ENCODE data around the gene RFNG. TPM values are rescaled to one million over a fixed set of nuclear protein-coding genes. Genes with fewer than 3 reads are reported as not detected.
A peak's percentile ranks its signal among the peaks of the same experiment; 100 is the strongest.

Gene RFNG
- total RNA-seq, 4 donors from 2014 or later = 46.0 to 61.0 (median 50.8) TPM

- 4% methylated on average over 10 of the region's 10 CpGs for WGBS
- Histone ChIP-seq H3K9me3 (no peaks in the 10 kb centered on the region), H3K27ac (peak overlapping the region; percentile 94), H3K4me1 (peaks cover 22% of the 10 kb centered on the region), H3K4me3 (peak overlapping the region; percentile 69), H3K36me3 (no peaks in the 10 kb centered on the region), H3K27me3 (no peaks in the 10 kb centered on the region)
- TF ChIP-seq POLR2A (IDR thresholded peaks at IDR 0.05) (no peak), POLR2AphosphoS5 (IDR thresholded peaks at IDR 0.05) (no peak), CTCF (IDR thresholded peaks at IDR 0.05) (no peak), EP300 (IDR thresholded peaks at IDR 0.05) (no peak)
- DNase-seq (ENCODE audit: low spot score in 2 of 2) = no peak
These were observed 13.8 kb downstream of the RFNG start for GRCh38 chr17:82037889-82038195.

- H3K27me3 ChIP-seq = peaks cover 4% of the 10 kb centered on the region
- peaks cover 28% of the 10 kb centered on the region for H3K4me1 ChIP-seq
- DNase-seq (ENCODE audit: low spot score in 2 of 2) = peak; percentile 98 to 100
- no peaks in the 10 kb centered on the region for H3K36me3 ChIP-seq
- TF ChIP-seq POLR2A (IDR thresholded peaks at IDR 0.05) = peak; percentile 56 to 92
- peak; percentile 54 to 83 for TF ChIP-seq CTCF (IDR thresholded peaks at IDR 0.05)
- peak in 2 of 3 donors; percentile 68 to 92 for TF ChIP-seq POLR2AphosphoS5 (IDR thresholded peaks at IDR 0.05)
- no peak for TF ChIP-seq EP300 (IDR thresholded peaks at IDR 0.05)
- no peaks in the 10 kb centered on the region for H3K9me3 ChIP-seq
- H3K4me3 ChIP-seq = peak within 1 kb of the TSS; percentile 69
- H3K27ac ChIP-seq = peak within 1 kb of the TSS; percentile 94
- 0% methylated on average over 9 of the region's 92 CpGs for WGBS
These were observed 14.3 kb downstream of the RFNG start, which contains the start of gene DCXR for GRCh38 chr17:82037092-82037888. DCXR (minus strand) TSS chr17:82037697; CDS start chr17:82037682, 15 bp downstream.

- H3K9me3 ChIP-seq = no peaks in the 10 kb centered on the region
- H3K27me3 ChIP-seq = peaks cover 7% of the 10 kb centered on the region
- peak overlapping the region; percentile 69 for H3K4me3 ChIP-seq
- H3K27ac ChIP-seq = peak overlapping the region; percentile 94
- TF ChIP-seq POLR2AphosphoS5 (IDR thresholded peaks at IDR 0.05) (no peak), CTCF (IDR thresholded peaks at IDR 0.05) (no peak), POLR2A (IDR thresholded peaks at IDR 0.05) (no peak), EP300 (IDR thresholded peaks at IDR 0.05) (no peak)
- no peaks in the 10 kb centered on the region for H3K36me3 ChIP-seq
- peaks cover 34% of the 10 kb centered on the region for H3K4me1 ChIP-seq
- WGBS = 11% methylated on average over 7 of the region's 23 CpGs
- DNase-seq (ENCODE audit: low spot score in 2 of 2) = no peak
These were observed 14.9 kb downstream of the RFNG start for GRCh38 chr17:82036634-82037091.

- Histone ChIP-seq H3K9me3 (no peaks in the 10 kb centered on the region), H3K27ac (no peak overlapping the region), H3K4me1 (peaks cover 36% of the 10 kb centered on the region), H3K4me3 (peak overlapping the region; percentile 69), H3K27me3 (peaks cover 7% of the 10 kb centered on the region), H3K36me3 (no peaks in the 10 kb centered on the region)
- DNase-seq (ENCODE audit: low spot score in 2 of 2) = no peak
- WGBS = 91% methylated on average over 8 of the region's 20 CpGs
- no peak for TF ChIP-seq POLR2A (IDR thresholded peaks at IDR 0.05)
- TF ChIP-seq EP300 (IDR thresholded peaks at IDR 0.05) = no peak
- TF ChIP-seq CTCF (IDR thresholded peaks at IDR 0.05) = no peak
- no peak for TF ChIP-seq POLR2AphosphoS5 (IDR thresholded peaks at IDR 0.05)
These were observed 15.5 kb downstream of the RFNG start for GRCh38 chr17:82035956-82036633.

- Histone ChIP-seq H3K27ac (no peak overlapping the region), H3K27me3 (peaks cover 7% of the 10 kb centered on the region), H3K9me3 (no peaks in the 10 kb centered on the region), H3K4me3 (no peak overlapping the region), H3K4me1 (peaks cover 42% of the 10 kb centered on the region), H3K36me3 (no peaks in the 10 kb centered on the region)
- no peak for DNase-seq (ENCODE audit: low spot score in 2 of 2)
- WGBS = 79% methylated on average over 6 of the region's 8 CpGs
- TF ChIP-seq CTCF (IDR thresholded peaks at IDR 0.05) = no peak
- no peak for TF ChIP-seq POLR2A (IDR thresholded peaks at IDR 0.05)
- TF ChIP-seq EP300 (IDR thresholded peaks at IDR 0.05) = no peak
- TF ChIP-seq POLR2AphosphoS5 (IDR thresholded peaks at IDR 0.05) = no peak
These were observed 16.1 kb downstream of the RFNG start for GRCh38 chr17:82035488-82035887.

Measured in suprapubic skin (tissue), 4 donors.